SU-DHL-6 (cell line): ENCODE measurements around the gene LAMTOR4.
"Not testable (repeated sequence)": the region's sequence is repeated elsewhere in the genome, so short reads cannot be mapped to it uniquely, and the experiment has no call there.

Source experiments
- H2AFZ ChIP-seq: fragments of 200-600 bp; sonication (generic); 2 replicates; pipeline ENCODE4 v1.6.1; 2014; ENCODE audit warnings: low read depth, mild to moderate bottlenecking, moderate library complexity, mixed read lengths, antibody characterized with exemption, low read length; ENCODE audit not compliant: severe bottlenecking
- H3F3A ChIP-seq: fragments of 200-600 bp; shearing (Covaris generic); 2 replicates; pipeline ENCODE4 v1.6.0; 2016; ENCODE audit warnings: antibody characterized with exemption, mild to moderate bottlenecking; ENCODE audit not compliant: insufficient read depth
- H3K27ac ChIP-seq: fragments of 200-600 bp; sonication (generic); 2 replicates; pipeline ENCODE4 v1.5.1; 2016; ENCODE audit warnings: low read depth, mild to moderate bottlenecking, low read length, moderate library complexity, mixed read lengths
- H3K27me3 ChIP-seq: fragments of 200-600 bp; sonication (generic), shearing (Covaris generic); 2 replicates; pipeline ENCODE4 v1.6.0; 2014; ENCODE audit warnings: mild to moderate bottlenecking, low read length
- H3K36me3 ChIP-seq: fragments of 200-600 bp; sonication (generic); 2 replicates; pipeline ENCODE4 v1.6.1; 2014; ENCODE audit warnings: mild to moderate bottlenecking, low read length, mixed read lengths
- H3K4me2 ChIP-seq: fragments of 300-600, 200-600 bp; shearing (Covaris generic), sonication (generic); 2 replicates; pipeline ENCODE4 v1.6.0; 2014; ENCODE audit warnings: low read length, low read depth, mild to moderate bottlenecking; ENCODE audit not compliant: poor library complexity, severe bottlenecking
- H3K4me3 ChIP-seq: fragments of 200-600 bp; sonication (generic); 2 replicates; pipeline ENCODE4 v1.5.1; 2014; ENCODE audit warnings: antibody characterized with exemption, low read length, mild to moderate bottlenecking, mixed read lengths; ENCODE audit not compliant: insufficient read depth, poor library complexity, severe bottlenecking
- H3K79me2 ChIP-seq: fragments of 200-600 bp; sonication (generic); 2 replicates; pipeline ENCODE4 v1.6.1; 2014; ENCODE audit warnings: mild to moderate bottlenecking, low read length, moderate library complexity; ENCODE audit not compliant: insufficient read depth
- H3K9ac ChIP-seq: fragments of 200-600 bp; sonication (generic); 2 replicates; pipeline ENCODE4 v1.7.0; 2014; ENCODE audit warnings: mild to moderate bottlenecking, low read length
- H3K9me2 ChIP-seq: fragments of 200-600 bp; sonication (generic); replicated peaks from 2 replicates; pipeline ENCODE4 v1.6.1; 2014; ENCODE audit warnings: low read length; ENCODE audit not compliant: insufficient read depth
- H3K9me3 ChIP-seq: fragments of 200-600 bp; sonication (generic); 2 replicates; pipeline ENCODE4 v1.6.1; 2014; ENCODE audit warnings: low read length, mixed read lengths; ENCODE audit not compliant: insufficient read depth
- H4K20me1 ChIP-seq: fragments of 200-600 bp; sonication (generic); 2 replicates; pipeline ENCODE4 v1.6.1; 2014; ENCODE audit warnings: low read depth, mild to moderate bottlenecking, antibody characterized with exemption, low read length, moderate library complexity, mixed read lengths
- EZH2phosphoT487 ChIP-seq: fragments of 200-600 bp; sonication (generic), shearing (Covaris generic); conservative IDR thresholded peaks from 2 replicates; pipeline ENCODE4 v1.6.1; 2018; ENCODE audit warnings: mild to moderate bottlenecking, antibody characterized with exemption, low read length, moderate library complexity, mixed read lengths
- TF ChIP-seq, protein P1 (sequence below): fragments of 200-600 bp; sonication (generic); IDR thresholded peaks from one replicate; pipeline ENCODE4 v1.5.1; 2017; ENCODE audit warnings: antibody characterized with exemption, mild to moderate bottlenecking, low read length, moderate library complexity; ENCODE audit not compliant: insufficient read depth, poor library complexity, severe bottlenecking

Gene LAMTOR4

DNA sequence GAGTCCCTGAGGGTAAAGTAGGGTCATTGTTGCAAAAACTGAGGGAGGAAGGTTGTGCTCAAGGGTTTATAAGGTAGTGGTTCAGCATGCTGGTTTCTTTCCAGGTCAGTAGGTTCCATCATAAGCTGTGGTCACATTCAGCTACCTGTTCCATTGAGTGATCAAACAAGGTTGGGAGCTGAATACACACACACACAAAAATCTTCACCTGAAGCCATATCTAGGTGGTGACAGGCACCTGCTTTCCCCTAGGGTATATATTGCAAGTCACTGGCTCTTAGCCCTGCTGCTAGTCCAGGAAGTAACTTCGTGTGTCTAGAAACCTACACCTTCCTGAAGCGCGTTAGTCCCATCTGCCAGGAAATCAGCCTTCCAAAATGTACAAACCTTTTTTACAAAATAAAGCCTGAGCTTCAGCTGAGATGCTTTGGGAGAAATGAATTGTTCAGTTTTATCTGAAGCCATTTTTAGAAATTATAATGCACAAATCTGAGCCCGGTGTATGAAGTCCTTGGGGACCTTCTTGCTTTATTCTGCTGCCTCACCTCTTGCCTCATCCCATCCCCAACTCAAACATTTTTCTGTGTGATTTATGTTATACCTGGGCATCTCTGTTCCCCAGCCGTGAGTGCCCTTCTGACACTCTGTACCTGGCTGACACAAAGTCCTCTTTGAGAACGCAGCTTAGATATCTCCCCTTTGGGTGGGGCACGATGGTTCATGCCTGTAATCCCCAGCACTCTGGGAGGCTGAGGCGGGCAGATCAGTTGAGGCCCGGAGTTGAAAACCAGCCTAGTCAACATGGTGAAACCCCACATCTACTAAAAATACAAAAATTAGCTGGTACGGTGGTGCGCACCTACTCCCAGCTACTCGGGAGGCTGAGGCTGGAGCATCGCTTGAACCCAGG lies 10.6 kb upstream of the LAMTOR4 start:
- Histone ChIP-seq H3K4me2 (peak overlapping the region; percentile 47), H3K9ac (peak overlapping the region; percentile 16), H3K4me3 (no peak overlapping the region), H3K27me3 (no peaks in the 10 kb centered on the region), H3K9me3 (no peaks in the 10 kb centered on the region), H4K20me1 (no peaks in the 10 kb centered on the region), H3K27ac (peak overlapping the region; percentile 51), H3K9me2 (no peaks in the 10 kb centered on the region), H3K79me2 (no peaks in the 10 kb centered on the region), H2AFZ (peak overlapping the region; percentile 83), H3F3A (peaks cover 12% of the 10 kb centered on the region), H3K36me3 (no peaks in the 10 kb centered on the region)
- TF ChIP-seq EZH2phosphoT487 = no peak
- TF ChIP-seq, protein P1, sequence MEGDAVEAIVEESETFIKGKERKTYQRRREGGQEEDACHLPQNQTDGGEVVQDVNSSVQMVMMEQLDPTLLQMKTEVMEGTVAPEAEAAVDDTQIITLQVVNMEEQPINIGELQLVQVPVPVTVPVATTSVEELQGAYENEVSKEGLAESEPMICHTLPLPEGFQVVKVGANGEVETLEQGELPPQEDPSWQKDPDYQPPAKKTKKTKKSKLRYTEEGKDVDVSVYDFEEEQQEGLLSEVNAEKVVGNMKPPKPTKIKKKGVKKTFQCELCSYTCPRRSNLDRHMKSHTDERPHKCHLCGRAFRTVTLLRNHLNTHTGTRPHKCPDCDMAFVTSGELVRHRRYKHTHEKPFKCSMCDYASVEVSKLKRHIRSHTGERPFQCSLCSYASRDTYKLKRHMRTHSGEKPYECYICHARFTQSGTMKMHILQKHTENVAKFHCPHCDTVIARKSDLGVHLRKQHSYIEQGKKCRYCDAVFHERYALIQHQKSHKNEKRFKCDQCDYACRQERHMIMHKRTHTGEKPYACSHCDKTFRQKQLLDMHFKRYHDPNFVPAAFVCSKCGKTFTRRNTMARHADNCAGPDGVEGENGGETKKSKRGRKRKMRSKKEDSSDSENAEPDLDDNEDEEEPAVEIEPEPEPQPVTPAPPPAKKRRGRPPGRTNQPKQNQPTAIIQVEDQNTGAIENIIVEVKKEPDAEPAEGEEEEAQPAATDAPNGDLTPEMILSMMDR = no peak

DNA sequence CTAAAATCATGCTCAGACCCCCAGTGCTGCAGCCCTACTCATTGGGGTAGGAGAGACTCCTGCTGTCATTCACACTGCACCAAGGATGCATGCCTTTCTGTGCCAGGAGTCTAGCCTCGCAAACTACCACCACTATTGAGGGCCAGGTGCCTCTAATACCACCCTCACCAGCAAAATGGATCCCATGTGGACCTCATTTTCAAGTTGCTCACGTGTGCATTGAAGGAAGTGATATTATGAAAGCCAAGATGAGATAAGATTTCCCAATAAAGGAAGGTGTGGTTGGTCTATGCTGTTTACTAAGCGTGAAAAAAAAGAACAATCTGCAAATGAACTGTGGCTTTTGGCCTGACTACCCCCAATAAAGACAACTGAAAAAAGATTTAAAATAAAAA lies 7.2 kb upstream of the LAMTOR4 start:
- Histone ChIP-seq H3K27me3 (no peaks in the 10 kb centered on the region), H3K9ac (no peak overlapping the region), H3K9me3 (no peaks in the 10 kb centered on the region), H2AFZ (no peak overlapping the region), H3K27ac (no peak overlapping the region), H4K20me1 (no peaks in the 10 kb centered on the region), H3K79me2 (no peaks in the 10 kb centered on the region), H3K36me3 (no peaks in the 10 kb centered on the region), H3F3A (peaks cover 14% of the 10 kb centered on the region), H3K4me2 (no peak overlapping the region), H3K4me3 (no peak overlapping the region), H3K9me2 (no peaks in the 10 kb centered on the region)
- no peak for TF ChIP-seq EZH2phosphoT487
- TF ChIP-seq, protein P1 = no peak

DNA sequence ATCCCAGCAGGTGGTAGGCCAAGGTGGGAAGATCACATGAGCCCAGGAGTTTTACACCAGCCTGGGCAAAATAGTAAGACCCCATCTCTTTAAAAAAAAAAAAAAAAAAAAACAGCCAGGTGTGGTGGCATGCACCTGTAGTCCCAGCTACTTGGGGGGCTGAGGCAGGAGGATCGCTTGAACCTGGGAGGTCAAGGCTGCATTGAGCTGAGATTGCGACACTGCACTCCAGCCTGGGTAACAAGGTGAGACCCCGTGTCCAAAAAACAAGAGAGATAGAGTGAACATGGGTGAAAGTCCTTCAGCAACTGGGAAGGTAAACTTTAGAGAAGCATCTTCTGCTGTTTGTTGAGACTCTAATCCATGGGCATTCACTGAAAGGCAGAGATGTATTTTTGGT lies 6.3 kb upstream of the LAMTOR4 start:
- Histone ChIP-seq H3K27ac (no peak overlapping the region), H3K9ac (no peak overlapping the region), H3K36me3 (no peaks in the 10 kb centered on the region), H3F3A (peaks cover 14% of the 10 kb centered on the region), H3K27me3 (no peaks in the 10 kb centered on the region), H3K4me2 (no peak overlapping the region), H3K9me3 (no peaks in the 10 kb centered on the region), H3K9me2 (no peaks in the 10 kb centered on the region), H3K79me2 (no peaks in the 10 kb centered on the region), H3K4me3 (no peak overlapping the region), H2AFZ (no peak overlapping the region), H4K20me1 (no peaks in the 10 kb centered on the region)
- no peak for TF ChIP-seq EZH2phosphoT487
- TF ChIP-seq, protein P1 = no peak

DNA sequence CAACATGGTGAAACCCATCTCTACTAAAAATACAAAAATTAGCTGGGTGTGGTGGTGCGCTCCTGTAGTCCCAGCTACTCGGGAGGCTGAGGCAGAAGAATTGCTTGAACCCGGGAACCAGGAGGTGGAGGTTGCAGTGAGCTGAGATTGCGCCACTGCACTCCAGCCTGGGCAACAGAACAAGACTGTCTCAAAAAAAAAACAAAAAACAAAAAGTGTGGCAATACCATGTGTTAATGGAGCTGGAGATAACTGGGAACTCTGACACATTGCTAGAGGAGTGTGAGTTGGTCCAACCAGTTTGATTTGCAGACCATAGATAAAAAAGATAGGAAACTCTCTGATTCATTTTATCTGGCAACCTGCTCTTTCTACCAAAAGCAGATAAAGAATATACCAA lies 2.4 kb upstream of the LAMTOR4 start:
- H3F3A ChIP-seq, H3K9ac ChIP-seq, H3K36me3 ChIP-seq, H3K9me3 ChIP-seq, H2AFZ ChIP-seq, H3K27ac ChIP-seq, H3K4me2 ChIP-seq, H3K4me3 ChIP-seq, H3K9me2 ChIP-seq, H3K27me3 ChIP-seq, H4K20me1 ChIP-seq: not testable (repeated sequence)
- peaks cover 21% of the 10 kb centered on the region for H3K79me2 ChIP-seq
